Amniotic epithelial cell (primary cell): ENCODE results near the gene IL7R.
"Not testable (repeated sequence)": the region's sequence is repeated elsewhere in the genome, so short reads cannot be mapped to it uniquely, and the experiment has no call there.

Source experiments
- DNase-seq: peaks from one replicate; pipeline ENCODE4 v3.0.0-alpha.2; 2010; ENCODE audit warnings: low read depth

IL7R gene

DNA sequence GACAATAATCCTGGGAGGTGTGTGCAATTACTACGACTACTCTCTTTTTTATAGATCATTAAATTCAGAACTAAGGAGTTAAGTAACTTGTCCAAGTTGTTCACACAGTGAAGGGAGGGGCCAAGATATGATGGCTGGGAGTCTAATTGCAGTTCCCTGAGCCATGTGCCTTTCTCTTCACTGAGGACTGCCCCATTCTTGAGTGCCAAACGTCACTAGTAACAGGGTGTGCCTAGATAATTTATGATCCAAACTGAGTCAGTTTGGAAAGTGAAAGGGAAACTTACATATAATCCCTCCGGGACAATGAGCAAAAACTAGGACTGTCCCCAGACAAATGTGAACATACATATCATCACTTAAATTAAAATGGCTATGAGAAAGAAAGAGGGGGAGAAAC is 20.2 kb downstream of the IL7R start:
- DNase-seq = no peak

GRCh38 chr5:35877655-35878054 is 21.0 kb downstream of the IL7R start:
- DNase-seq = peak; percentile 51

- DNase-seq = no peak
Observed at GRCh38 chr5:35878079-35878478, 21.4 kb downstream of the IL7R start.

DNA sequence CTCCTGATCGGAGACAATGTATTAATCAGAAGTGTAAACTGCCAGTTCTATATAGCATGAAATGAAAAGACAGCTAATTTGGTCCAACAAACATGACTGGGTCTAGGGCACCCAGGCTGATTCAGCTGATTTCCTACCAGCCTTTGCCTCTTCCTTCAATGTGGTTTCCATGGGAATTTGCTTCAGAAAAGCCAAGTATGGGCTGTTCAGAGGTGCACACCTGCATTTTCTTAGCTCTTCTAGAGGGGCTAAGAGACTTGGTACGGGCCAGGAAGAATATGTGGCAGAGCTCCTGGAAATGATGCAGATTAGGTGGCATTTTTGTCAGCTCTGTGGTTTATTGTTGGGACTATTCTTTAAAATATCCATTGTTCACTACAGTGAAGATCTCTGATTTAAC is 22.4 kb downstream of the IL7R start:
- DNase-seq = no peak

- DNase-seq = no peak
Observed at GRCh38 chr5:35879649-35880048, 23.0 kb downstream of the IL7R start.

DNA sequence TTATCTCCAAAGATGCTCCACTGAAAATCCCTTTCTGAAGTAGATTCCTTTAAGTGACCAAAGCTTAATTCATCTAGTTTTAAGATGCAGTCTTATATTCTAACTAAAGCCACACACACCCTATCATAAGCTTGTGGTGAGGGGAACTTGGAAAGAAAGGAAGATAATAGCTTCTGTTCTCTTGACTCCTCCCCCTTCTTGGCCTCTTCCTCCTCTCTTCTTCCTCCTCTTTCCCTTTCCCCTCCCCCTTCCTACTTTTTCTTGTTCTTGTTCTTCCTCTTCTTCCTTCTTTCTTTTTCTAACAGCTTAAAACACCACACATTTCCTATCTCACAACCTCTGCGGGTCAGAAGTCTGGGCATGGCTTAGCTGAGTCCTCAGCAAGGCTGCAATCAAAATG is 23.5 kb downstream of the IL7R start:
- DNase-seq = no peak

DNA sequence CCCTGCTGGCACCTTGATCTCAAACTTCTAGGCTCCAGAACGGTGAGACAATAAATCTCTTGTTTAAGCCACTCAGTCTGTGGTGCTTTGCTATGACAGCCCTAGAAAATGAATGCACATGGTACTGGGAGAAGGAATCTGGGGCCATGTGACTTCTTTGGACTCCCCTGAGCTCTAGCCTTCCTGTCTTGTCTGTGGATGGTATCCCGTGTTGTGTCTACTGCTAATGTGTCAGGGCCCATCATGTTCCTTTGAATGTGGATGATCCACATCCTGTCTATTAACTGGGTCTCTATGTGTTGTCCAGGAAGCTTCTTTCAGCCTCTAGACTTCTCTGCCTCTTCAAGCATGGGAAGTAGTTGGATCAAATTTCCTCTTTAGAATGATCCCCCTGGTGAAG is 25.1 kb downstream of the IL7R start:
- DNase-seq = no peak

DNA sequence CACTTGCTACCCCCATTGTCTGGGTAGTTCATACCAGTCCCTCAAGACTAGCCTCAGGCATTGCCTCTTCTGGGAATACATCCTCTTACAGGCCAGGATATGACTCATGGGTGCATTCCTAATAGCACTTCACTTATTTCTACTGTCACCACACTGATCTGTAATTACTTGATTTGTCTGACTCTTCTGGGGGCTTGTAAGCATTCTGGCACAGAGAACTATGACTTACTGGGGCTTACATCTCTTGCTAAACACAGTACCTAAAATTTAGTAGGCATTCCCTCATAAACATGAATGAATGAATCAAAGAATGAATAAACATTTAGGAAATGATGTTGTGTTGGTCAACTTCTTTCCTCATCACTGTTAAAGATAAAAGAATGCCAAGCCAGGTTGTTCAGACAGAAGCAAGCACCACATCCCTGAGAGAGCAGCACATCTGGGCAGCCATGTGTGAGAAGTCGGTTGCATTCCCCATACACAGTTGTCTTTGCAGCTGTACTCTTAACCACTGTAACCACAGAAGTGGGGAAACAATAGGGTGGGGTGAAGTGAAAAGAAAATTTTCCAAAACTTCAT is 27.6 kb downstream of the IL7R start:
- peak; percentile 82 for DNase-seq

- no peak for DNase-seq
Observed at GRCh38 chr5:35884773-35885172, 28.1 kb downstream of the IL7R start.

- DNase-seq = no peak
Observed at GRCh38 chr5:35886381-35886780, 29.7 kb downstream of the IL7R start.

GRCh38 chr5:35887321-35888100 is 30.8 kb downstream of the IL7R start:
- DNase-seq = no peak

DNA sequence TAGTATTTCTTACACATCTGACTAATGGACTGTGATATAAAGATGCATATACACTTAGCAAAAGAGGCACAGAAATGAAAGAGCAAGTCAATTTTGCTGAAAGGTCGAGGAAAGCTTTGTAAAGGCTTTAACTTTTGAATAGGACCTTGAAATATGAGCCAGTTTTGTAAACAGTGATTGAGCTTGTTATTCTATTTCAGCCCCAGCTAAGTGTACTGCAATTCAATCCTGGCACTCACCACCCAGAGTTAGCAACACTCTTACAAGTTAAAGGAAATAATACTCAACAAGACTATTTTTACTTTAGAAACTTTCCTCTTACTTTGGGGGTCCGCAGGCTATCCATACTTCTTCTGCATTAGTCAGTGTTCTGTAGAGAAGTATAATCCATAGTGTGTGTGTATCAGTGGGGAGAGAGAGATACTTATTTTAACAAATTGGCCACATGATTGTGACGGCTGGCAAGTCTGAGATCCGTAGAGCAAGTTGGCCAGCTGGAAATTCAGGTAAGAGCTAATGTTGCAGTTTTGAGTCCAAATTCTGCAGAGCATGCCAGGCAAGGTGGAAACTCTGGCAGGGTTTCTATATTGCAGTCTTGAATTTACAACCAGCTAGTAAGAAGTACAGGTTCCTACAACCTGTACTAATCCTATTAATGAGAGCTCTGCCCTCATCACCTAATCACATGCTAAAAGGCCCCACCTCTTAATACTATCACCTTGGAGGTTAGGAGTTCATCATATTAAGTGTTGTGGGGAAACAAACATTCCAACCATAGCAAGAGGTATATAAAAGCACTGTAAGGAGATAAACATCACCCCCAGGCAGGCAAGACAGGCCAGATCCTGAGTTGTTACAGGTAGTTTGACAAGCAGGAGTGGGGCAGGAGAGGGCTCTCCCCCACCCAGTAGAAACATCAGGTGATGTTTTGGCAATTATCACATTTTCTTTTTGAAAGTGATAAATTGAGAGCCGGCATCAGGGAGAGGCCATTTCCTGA is 33.6 kb downstream of the IL7R start:
- DNase-seq = no peak

DNA sequence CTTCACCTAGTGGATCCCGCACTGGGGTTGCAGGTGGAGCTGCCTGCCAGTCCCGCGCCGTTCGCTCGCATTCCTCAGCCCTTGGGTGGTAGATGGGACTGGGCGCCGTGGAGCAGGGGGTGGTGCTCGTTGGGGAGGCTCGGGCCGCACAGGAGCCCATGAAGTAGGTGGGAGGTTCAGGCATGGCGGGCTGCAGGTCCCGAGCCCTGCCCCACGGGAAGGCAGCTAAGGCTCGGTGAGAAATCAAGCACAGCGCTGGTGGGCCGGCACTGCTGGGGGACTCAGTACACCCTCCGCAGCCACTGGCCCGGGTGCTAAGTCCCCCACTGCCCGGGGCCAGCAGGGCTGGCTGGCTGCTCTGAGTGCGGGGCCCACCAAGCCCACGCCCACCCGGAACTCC is 36.1 kb downstream of the IL7R start:
- DNase-seq = not testable (repeated sequence)

GRCh38 chr5:35894131-35894530 is 37.4 kb downstream of the IL7R start:
- DNase-seq = no peak

DNA sequence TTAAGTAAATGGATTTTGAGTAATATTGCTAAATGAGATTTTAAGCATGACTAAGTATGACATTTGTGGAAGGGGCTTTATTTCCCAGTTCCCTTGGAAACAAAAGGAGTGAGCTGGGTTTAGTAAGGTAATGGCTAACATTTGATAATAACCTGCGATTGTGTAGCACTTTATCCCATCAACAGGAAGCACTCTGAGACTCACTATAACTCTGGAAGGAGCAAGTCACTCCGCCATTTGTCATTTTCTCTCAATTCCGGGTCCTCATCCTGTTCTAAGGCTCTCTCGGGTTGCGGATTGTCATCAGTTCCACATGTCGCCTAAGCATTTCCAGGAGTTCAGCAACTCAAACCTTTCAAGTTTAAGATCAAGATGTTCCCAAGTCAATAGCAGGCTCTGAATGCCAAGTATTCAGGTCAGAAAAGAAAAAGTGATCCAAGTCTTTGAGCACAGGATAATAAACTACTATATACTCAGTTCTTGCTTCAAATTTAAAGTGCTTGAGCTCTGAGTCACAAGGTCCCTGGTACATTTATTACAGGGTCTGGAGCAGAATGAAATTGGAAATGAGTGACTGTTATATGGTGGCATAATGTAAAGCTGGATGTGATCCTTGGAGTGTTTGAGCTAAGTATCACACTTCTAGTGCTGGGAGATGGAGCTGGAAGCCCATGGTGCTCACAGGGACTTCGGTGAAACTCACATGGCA is 42.4 kb downstream of the IL7R start:
- no peak for DNase-seq

GRCh38 chr5:35899800-35900199 is 43.1 kb downstream of the IL7R start:
- DNase-seq = no peak

GRCh38 chr5:35900972-35901695 is 44.4 kb downstream of the IL7R start:
- no peak for DNase-seq

- DNase-seq = peak; percentile 53
Observed at GRCh38 chr5:35902046-35902672, 45.5 kb downstream of the IL7R start.

GRCh38 chr5:35903631-35904203 is 47.0 kb downstream of the IL7R start:
- DNase-seq = peak; percentile 17

DNA sequence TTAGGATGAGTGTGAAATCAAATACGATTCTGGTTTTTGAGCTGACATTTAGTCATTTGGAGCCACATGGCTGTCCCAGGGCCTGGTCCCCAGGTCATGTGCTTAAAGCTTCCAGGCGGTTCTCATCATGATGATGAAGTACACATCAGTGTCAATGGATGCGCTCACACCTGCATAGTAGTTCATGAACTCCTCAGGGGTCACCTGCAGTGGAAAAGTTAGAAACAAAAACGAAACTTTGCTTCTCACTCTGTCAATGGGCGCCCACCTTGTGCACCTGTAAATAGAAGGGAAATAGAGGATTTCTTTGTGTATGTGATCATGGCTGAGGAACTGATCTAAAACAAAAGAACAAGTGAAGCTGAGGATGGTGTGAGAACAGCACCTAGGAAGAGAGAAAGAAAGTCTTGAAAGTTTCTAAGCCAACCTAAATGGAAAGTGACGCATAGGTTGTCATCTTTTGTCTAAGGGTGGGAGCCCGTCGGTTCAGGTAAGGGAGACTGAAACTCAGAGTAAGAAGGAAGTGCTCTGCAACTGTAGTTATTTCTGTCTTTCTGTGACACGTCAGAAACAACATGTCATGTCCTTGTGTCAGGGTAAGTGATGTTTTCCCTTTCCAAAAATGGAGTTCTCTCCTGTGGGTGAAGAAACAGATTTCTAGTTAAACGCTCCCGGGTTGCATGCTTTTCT is 47.9 kb downstream of the IL7R start:
- DNase-seq = no peak
